ENCODE results near the gene UBXN4. TPM values are rescaled to one million over a fixed set of nuclear protein-coding genes. Genes with fewer than 3 reads are reported as not detected.

UBXN4 gene
- total RNA-seq, 1 experiment from 2014 or later: 65.4 TPM

DNA sequence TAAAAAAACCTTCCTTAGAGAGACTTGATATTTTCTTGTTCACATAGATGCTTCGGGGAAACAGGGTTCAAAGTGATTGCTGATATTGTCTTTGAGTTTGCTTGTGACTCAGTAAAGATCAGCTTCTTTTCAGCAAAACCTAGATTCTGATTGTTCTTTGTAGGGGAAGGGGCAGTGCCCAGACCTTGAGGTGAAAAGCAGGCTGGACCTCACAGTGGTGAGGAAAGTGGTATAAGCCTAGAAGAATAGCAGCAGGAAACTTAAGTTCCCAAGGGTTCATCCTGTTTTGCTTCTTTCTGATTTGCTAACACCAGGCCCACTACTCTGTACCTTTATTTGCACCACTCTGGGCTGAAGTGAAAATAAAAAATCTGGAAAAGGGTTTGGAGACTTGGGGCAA, 20.9 kb downstream of the UBXN4 start:
- no peak overlapping the region for H4K91ac ChIP-seq (ENCODE audit: insufficient read length, low read depth, low read length)
- no peak overlapping the region for H2BK120ac ChIP-seq (ENCODE audit: low read depth, low read length, poor library complexity, severe bottlenecking)
- no peak overlapping the region for H2AFZ ChIP-seq (ENCODE audit: low read length)
- H3K18ac ChIP-seq (ENCODE audit: insufficient read length, low read depth, low read length): no peak overlapping the region
- peak overlapping the region in 1 of 3 experiments; percentile 75; a peak in 1 of 7 replicates for H3K27ac Mint-ChIP-seq
- H3K4me3 Mint-ChIP-seq: no peak overlapping the region
- H3K4me1 ChIP-seq (ENCODE audit: insufficient read depth, low read length): no peaks in the 10 kb centered on the region
- H3K27me3 Mint-ChIP-seq (ENCODE audit: low read depth): no peaks in the 10 kb centered on the region
- peaks cover 2% of the 10 kb centered on the region for H3K79me1 ChIP-seq (ENCODE audit: insufficient read depth, low read depth, low read length, poor library complexity, severe bottlenecking)
- H2BK15ac ChIP-seq (ENCODE audit: low read depth, low read length): no peak overlapping the region
- peaks cover 25 to 76% (median 54%) of the 10 kb centered on the region in 3 experiments; a peak in 6 of 7 replicates for H3K36me3 Mint-ChIP-seq (ENCODE audit: insufficient read depth in 1 of 3, low read depth in 3 of 3)
- no peak overlapping the region for H2BK5ac ChIP-seq (ENCODE audit: insufficient read length, low read length)
- no peak overlapping the region for H3T11ph ChIP-seq (ENCODE audit: low read length)
- no peaks in the 10 kb centered on the region for H4K20me1 ChIP-seq (ENCODE audit: control insufficient read depth, insufficient read depth, insufficient read length)
- H2BK20ac ChIP-seq (ENCODE audit: low read depth, low read length, poor library complexity, severe bottlenecking): no peak overlapping the region
- H4K8ac ChIP-seq (replicated peaks; ENCODE audit: insufficient read length, low read depth, low read length): no peak overlapping the region
- no peaks in the 10 kb centered on the region for H3K9me3 Mint-ChIP-seq
- no peak overlapping the region for H4K5ac ChIP-seq (ENCODE audit: insufficient read length, low read depth, low read length)
- no CpG with 5 or more reads among the region's 1 CpG for WGBS (ENCODE audit: extremely low coverage, insufficient read length, low lambda C conversion rate)
- H2BK12ac ChIP-seq (ENCODE audit: insufficient read length, low read depth, low read length): no peak overlapping the region
- no peak overlapping the region for H3K14ac ChIP-seq (ENCODE audit: insufficient read depth, low read length)
- no peaks in the 10 kb centered on the region; a peak in 1 of 4 replicates for H3K4me1 Mint-ChIP-seq
- no peaks in the 10 kb centered on the region for H3K27me3 ChIP-seq (ENCODE audit: insufficient read depth, low read length)
- no peaks in the 10 kb centered on the region for H3K79me2 ChIP-seq (ENCODE audit: insufficient read depth, low read length)
- no peaks in the 10 kb centered on the region for H3K9me3 ChIP-seq (ENCODE audit: control insufficient read depth, low read depth, low read length)
- H3K9ac ChIP-seq (ENCODE audit: extremely low read depth, insufficient read length, low read length): no peak overlapping the region
- no peak overlapping the region for H3K4me2 ChIP-seq (ENCODE audit: insufficient read depth, insufficient read length, low read length)
- no peaks in the 10 kb centered on the region for H3K23me2 ChIP-seq (ENCODE audit: insufficient read length, low read depth, low read length, poor library complexity, severe bottlenecking)
- no peak overlapping the region for H3K4ac ChIP-seq (ENCODE audit: low read depth, low read length)
- TF ChIP-seq, protein P1, sequence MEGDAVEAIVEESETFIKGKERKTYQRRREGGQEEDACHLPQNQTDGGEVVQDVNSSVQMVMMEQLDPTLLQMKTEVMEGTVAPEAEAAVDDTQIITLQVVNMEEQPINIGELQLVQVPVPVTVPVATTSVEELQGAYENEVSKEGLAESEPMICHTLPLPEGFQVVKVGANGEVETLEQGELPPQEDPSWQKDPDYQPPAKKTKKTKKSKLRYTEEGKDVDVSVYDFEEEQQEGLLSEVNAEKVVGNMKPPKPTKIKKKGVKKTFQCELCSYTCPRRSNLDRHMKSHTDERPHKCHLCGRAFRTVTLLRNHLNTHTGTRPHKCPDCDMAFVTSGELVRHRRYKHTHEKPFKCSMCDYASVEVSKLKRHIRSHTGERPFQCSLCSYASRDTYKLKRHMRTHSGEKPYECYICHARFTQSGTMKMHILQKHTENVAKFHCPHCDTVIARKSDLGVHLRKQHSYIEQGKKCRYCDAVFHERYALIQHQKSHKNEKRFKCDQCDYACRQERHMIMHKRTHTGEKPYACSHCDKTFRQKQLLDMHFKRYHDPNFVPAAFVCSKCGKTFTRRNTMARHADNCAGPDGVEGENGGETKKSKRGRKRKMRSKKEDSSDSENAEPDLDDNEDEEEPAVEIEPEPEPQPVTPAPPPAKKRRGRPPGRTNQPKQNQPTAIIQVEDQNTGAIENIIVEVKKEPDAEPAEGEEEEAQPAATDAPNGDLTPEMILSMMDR (conservative IDR thresholded peaks at IDR 0.05): no peak
- H3K23ac ChIP-seq (ENCODE audit: insufficient read length, low read depth, low read length): no peak overlapping the region
- no peak for DNase-seq
- H3K27ac ChIP-seq (ENCODE audit: insufficient read length, low read depth, low read length): no peak overlapping the region
- no peak overlapping the region for H2AK5ac ChIP-seq (ENCODE audit: insufficient read length, low read length)
- H3K56ac ChIP-seq (ENCODE audit: insufficient read length, low read depth, low read length): no peak overlapping the region

Data from H9 (cell line).